ENCODE measurements around the gene MB21D2.

- no peak for TF ChIP-seq EZH2 (IDR thresholded peaks at IDR 0.05)
- no peak for TF ChIP-seq CTCF (IDR thresholded peaks at IDR 0.05)
- no peak for TF ChIP-seq EZH2phosphoT487 (IDR thresholded peaks at IDR 0.05)
Observed at GRCh38 chr3:192930577-192930976, 12.9 kb upstream of the MB21D2 start.
